GM06990 (cell line): ENCODE results near the gene UCN2.
A peak's percentile ranks its signal among the peaks of the same experiment; 100 is the strongest.

Source experiments
- DNase-seq: peaks from one replicate; pipeline ENCODE4 v3.0.0-alpha.2; 2011; ENCODE audit not compliant: insufficient read length; ENCODE audit errors: extremely low read depth
- H3K27me3 ChIP-seq: replicated peaks from 2 replicates; pipeline ENCODE4 v1.6.0; 2011; ENCODE audit warnings: low read length; ENCODE audit not compliant: control insufficient read depth, insufficient read depth
- H3K36me3 ChIP-seq: 2 replicates; pipeline ENCODE4 v1.5.1; 2011; ENCODE audit warnings: low read length; ENCODE audit not compliant: control insufficient read depth, insufficient read depth
- H3K4me3 ChIP-seq: replicated peaks from 2 replicates; pipeline ENCODE4 v1.5.1; 2011; ENCODE audit warnings: low read depth, mild to moderate bottlenecking, control low read depth, low read length
- CTCF ChIP-seq: IDR thresholded peaks from 2 replicates; pipeline ENCODE4 v1.5.1; 2011; ENCODE audit warnings: low read length, control low read depth, mild to moderate bottlenecking, inconsistent platforms; ENCODE audit not compliant: insufficient read depth, poor library complexity, severe bottlenecking

Gene UCN2

GRCh38 chr3:48565186-48565585 lies 1.6 kb upstream of the UCN2 start:
- Histone ChIP-seq H3K36me3 (no peaks in the 10 kb centered on the region), H3K27me3 (no peaks in the 10 kb centered on the region), H3K4me3 (no peak overlapping the region)
- DNase-seq = no peak
- no peak for TF ChIP-seq CTCF

GRCh38 chr3:48564667-48565066 lies 1.1 kb upstream of the UCN2 start:
- no peak overlapping the region for H3K4me3 ChIP-seq
- DNase-seq = no peak
- no peak for TF ChIP-seq CTCF
- H3K36me3 ChIP-seq = no peaks in the 10 kb centered on the region
- no peaks in the 10 kb centered on the region for H3K27me3 ChIP-seq

- no peak for DNase-seq
- Histone ChIP-seq H3K4me3 (no peak overlapping the region), H3K27me3 (no peaks in the 10 kb centered on the region), H3K36me3 (no peaks in the 10 kb centered on the region)
- TF ChIP-seq CTCF = no peak
These were observed 441 bp upstream of the UCN2 start for GRCh38 chr3:48564022-48564421.

- TF ChIP-seq CTCF = no peak
- Histone ChIP-seq H3K4me3 (no peak overlapping the region), H3K36me3 (no peaks in the 10 kb centered on the region), H3K27me3 (no peaks in the 10 kb centered on the region)
- no peak for DNase-seq
These were observed 1.1 kb downstream of the UCN2 start for GRCh38 chr3:48562367-48563095.

GRCh38 chr3:48561045-48561736 lies 2.4 kb downstream of the UCN2 start:
- DNase-seq = no peak
- H3K36me3 ChIP-seq = no peaks in the 10 kb centered on the region
- no peak overlapping the region for H3K4me3 ChIP-seq
- TF ChIP-seq CTCF = peak; percentile 10
- H3K27me3 ChIP-seq = no peaks in the 10 kb centered on the region
